Measurements from ENCODE around the gene CBARP. TPM values are rescaled to one million over a fixed set of nuclear protein-coding genes. Genes with fewer than 3 reads are reported as not detected.

CBARP gene
- polyA plus RNA-seq, 1 of the 3 experiments (the other 2 are of a cell fraction): 5.1 TPM

DNA sequence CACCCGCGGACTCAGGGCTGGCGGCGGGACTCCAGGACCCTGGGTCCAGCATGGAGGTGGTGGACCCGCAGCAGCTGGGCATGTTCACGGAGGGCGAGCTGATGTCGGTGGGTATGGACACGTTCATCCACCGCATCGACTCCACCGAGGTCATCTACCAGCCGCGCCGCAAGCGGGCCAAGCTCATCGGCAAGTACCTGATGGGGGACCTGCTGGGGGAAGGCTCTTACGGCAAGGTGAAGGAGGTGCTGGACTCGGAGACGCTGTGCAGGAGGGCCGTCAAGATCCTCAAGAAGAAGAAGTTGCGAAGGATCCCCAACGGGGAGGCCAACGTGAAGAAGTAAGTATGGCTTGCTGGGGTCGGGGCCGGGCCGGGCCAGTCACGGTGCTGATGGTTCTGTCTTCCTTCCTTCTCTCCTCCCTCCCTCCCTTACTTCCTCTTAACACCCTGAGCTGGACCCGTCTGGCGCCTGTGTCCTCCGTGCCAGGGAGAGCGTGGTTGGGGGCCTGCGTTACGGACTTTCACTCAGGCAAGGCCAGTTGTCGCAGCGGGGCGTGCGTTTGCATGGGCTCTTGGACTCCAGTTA is 30.8 kb downstream of the CBARP start:
- H3K9me3 ChIP-seq: no peaks in the 10 kb centered on the region
- peaks cover 58% of the 10 kb centered on the region for H3K79me2 ChIP-seq (ENCODE audit: insufficient read depth)
- H3K27ac ChIP-seq (ENCODE audit: low read depth in 2 of 2, low read length in 1 of 2): peak overlapping the region; percentile 49 to 54
- H3K4me3 ChIP-seq (ENCODE audit: low read depth in 2 of 2, low read length in 1 of 2): peak overlapping the region; percentile 65 to 85
- ChIA-PET CTCF (interaction anchor here (0.6 kb wide), 1 partner anchor 55 kb away, joined by 3 read pairs; no protein-coding TSS in a partner anchor), POLR2A (no interaction called here)
- 5% methylated on average over 27 of the region's 38 CpGs for WGBS (ENCODE audit: low lambda C conversion rate)
- H3K27me3 ChIP-seq (ENCODE audit: insufficient read depth): no peaks in the 10 kb centered on the region
- peaks cover 8 to 30% of the 10 kb centered on the region in 2 experiments; a peak in 2 of 4 replicates for H3K4me1 ChIP-seq (ENCODE audit: control insufficient read depth in 1 of 2, insufficient read depth in 2 of 2, low read depth in 1 of 2, low read length in 1 of 2)
- DNase-seq: peak; percentile 67
- no peaks in the 10 kb centered on the region for H3K9me2 ChIP-seq
- H2AFZ ChIP-seq (ENCODE audit: low read depth): no peak overlapping the region
- peaks cover 27% of the 10 kb centered on the region for H4K20me1 ChIP-seq (ENCODE audit: insufficient read depth)
- H3K9ac ChIP-seq: peak overlapping the region; percentile 84
- peaks cover 27% of the 10 kb centered on the region for H3F3A ChIP-seq (replicated peaks; ENCODE audit: insufficient read depth)
- peaks cover 4 to 11% of the 10 kb centered on the region in 2 experiments for H3K36me3 ChIP-seq (replicated peaks in 1 of 2; ENCODE audit: control insufficient read depth in 1 of 2, insufficient read depth in 2 of 2, low read length in 1 of 2)
- H3K4me2 ChIP-seq: peak overlapping the region; percentile 93
- TF ChIP-seq ELF1 (IDR thresholded peaks at IDR 0.05) (no peak), SMC3 (IDR thresholded peaks at IDR 0.05; ENCODE audit: low read depth, low read length) (no peak), POLR2AphosphoS5 (IDR thresholded peaks at IDR 0.05; ENCODE audit: low read depth, low read length) (no peak), RAD21 (IDR thresholded peaks at IDR 0.05; ENCODE audit: low read length) (no peak), MEF2A (IDR thresholded peaks at IDR 0.05; ENCODE audit: borderline replicate concordance, low read depth) (no peak), CHD2 (IDR thresholded peaks at IDR 0.05; ENCODE audit: low read length, partially characterized antibody) (no peak)
- TF ChIP-seq, protein P1, sequence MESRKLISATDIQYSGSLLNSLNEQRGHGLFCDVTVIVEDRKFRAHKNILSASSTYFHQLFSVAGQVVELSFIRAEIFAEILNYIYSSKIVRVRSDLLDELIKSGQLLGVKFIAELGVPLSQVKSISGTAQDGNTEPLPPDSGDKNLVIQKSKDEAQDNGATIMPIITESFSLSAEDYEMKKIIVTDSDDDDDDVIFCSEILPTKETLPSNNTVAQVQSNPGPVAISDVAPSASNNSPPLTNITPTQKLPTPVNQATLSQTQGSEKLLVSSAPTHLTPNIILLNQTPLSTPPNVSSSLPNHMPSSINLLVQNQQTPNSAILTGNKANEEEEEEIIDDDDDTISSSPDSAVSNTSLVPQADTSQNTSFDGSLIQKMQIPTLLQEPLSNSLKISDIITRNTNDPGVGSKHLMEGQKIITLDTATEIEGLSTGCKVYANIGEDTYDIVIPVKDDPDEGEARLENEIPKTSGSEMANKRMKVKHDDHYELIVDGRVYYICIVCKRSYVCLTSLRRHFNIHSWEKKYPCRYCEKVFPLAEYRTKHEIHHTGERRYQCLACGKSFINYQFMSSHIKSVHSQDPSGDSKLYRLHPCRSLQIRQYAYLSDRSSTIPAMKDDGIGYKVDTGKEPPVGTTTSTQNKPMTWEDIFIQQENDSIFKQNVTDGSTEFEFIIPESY (IDR thresholded peaks at IDR 0.05; ENCODE audit: borderline replicate concordance, low read depth): no peak

DNA sequence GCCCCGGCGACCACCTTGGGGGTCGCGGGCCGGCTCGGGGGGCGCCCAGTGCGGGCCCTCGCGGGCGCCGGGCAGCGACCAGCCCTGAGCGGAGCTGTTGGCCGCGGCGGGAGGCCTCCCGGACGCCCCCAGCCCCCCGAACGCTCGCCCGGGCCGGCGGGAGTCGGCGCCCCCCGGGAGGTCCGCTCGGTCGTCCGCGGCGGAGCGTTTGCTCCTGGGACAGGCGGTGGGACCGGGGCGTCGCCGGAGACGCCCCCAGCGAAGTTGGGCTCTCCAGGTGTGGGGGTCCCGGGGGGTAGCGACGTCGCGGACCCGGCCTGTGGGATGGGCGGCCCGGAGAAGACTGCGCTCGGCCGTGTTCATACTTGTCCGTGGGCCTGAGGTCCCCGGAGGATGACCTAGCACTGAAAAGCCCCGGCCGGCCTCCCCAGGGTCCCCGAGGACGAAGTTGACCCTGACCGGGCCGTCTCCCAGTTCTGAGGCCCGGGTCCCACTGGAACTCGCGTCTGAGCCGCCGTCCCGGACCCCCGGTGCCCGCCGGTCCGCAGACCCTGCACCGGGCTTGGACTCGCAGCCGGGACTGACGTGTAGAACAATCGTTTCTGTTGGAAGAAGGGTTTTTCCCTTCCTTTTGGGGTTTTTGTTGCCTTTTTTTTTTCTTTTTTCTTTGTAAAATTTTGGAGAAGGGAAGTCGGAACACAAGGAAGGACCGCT is 31.5 kb downstream of the CBARP start:
- WGBS (ENCODE audit: low lambda C conversion rate): 4% methylated on average over 22 of the region's 78 CpGs
- ChIA-PET POLR2A (no interaction called here), CTCF (interaction anchor here (0.6 kb wide), 1 partner anchor 55 kb away, joined by 3 read pairs; no protein-coding TSS in a partner anchor)
- H3F3A ChIP-seq (replicated peaks; ENCODE audit: insufficient read depth): peaks cover 27% of the 10 kb centered on the region
- H3K9ac ChIP-seq: peak overlapping the region; percentile 84
- peak overlapping the region in 1 of 2 experiments; percentile 49 for H3K27ac ChIP-seq (ENCODE audit: low read depth in 2 of 2, low read length in 1 of 2)
- H3K79me2 ChIP-seq (ENCODE audit: insufficient read depth): peaks cover 52% of the 10 kb centered on the region
- peak; percentile 55 for DNase-seq
- no peak overlapping the region for H2AFZ ChIP-seq (ENCODE audit: low read depth)
- H3K27me3 ChIP-seq (ENCODE audit: insufficient read depth): no peaks in the 10 kb centered on the region
- peak overlapping the region; percentile 65 to 85 for H3K4me3 ChIP-seq (ENCODE audit: low read depth in 2 of 2, low read length in 1 of 2)
- H3K4me2 ChIP-seq: peak overlapping the region; percentile 93
- H4K20me1 ChIP-seq (ENCODE audit: insufficient read depth): peaks cover 27% of the 10 kb centered on the region
- no peaks in the 10 kb centered on the region for H3K9me3 ChIP-seq
- H3K36me3 ChIP-seq (replicated peaks in 1 of 2; ENCODE audit: control insufficient read depth in 1 of 2, insufficient read depth in 2 of 2, low read length in 1 of 2): peaks cover 4 to 11% of the 10 kb centered on the region in 2 experiments
- H3K4me1 ChIP-seq (ENCODE audit: control insufficient read depth in 1 of 2, insufficient read depth in 2 of 2, low read depth in 1 of 2, low read length in 1 of 2): peaks cover 8 to 30% of the 10 kb centered on the region in 2 experiments; a peak in 2 of 4 replicates
- no peaks in the 10 kb centered on the region for H3K9me2 ChIP-seq
- no peak for TF ChIP-seq NFIC (IDR thresholded peaks at IDR 0.05; ENCODE audit: borderline replicate concordance)
- TF ChIP-seq, protein P1 (IDR thresholded peaks at IDR 0.05; ENCODE audit: borderline replicate concordance, low read depth): no peak
- no peak for TF ChIP-seq JUND (IDR thresholded peaks at IDR 0.05)
- no peak for TF ChIP-seq FOXM1 (IDR thresholded peaks at IDR 0.05; ENCODE audit: low read depth)
- no peak for TF ChIP-seq FOSL2 (IDR thresholded peaks at IDR 0.05; ENCODE audit: borderline replicate concordance, low read depth)
- no peak for TF ChIP-seq EP300 (IDR thresholded peaks at IDR 0.05; ENCODE audit: borderline replicate concordance in 1 of 2, low read depth in 1 of 2, low read length in 1 of 2)
- TF ChIP-seq, protein P2, sequence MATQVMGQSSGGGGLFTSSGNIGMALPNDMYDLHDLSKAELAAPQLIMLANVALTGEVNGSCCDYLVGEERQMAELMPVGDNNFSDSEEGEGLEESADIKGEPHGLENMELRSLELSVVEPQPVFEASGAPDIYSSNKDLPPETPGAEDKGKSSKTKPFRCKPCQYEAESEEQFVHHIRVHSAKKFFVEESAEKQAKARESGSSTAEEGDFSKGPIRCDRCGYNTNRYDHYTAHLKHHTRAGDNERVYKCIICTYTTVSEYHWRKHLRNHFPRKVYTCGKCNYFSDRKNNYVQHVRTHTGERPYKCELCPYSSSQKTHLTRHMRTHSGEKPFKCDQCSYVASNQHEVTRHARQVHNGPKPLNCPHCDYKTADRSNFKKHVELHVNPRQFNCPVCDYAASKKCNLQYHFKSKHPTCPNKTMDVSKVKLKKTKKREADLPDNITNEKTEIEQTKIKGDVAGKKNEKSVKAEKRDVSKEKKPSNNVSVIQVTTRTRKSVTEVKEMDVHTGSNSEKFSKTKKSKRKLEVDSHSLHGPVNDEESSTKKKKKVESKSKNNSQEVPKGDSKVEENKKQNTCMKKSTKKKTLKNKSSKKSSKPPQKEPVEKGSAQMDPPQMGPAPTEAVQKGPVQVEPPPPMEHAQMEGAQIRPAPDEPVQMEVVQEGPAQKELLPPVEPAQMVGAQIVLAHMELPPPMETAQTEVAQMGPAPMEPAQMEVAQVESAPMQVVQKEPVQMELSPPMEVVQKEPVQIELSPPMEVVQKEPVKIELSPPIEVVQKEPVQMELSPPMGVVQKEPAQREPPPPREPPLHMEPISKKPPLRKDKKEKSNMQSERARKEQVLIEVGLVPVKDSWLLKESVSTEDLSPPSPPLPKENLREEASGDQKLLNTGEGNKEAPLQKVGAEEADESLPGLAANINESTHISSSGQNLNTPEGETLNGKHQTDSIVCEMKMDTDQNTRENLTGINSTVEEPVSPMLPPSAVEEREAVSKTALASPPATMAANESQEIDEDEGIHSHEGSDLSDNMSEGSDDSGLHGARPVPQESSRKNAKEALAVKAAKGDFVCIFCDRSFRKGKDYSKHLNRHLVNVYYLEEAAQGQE (IDR thresholded peaks at IDR 0.05; ENCODE audit: low read depth, low read length): no peak
- no peak for TF ChIP-seq YY1 (IDR thresholded peaks at IDR 0.05; ENCODE audit: low read depth)
- no peak for TF ChIP-seq NRF1 (IDR thresholded peaks at IDR 0.05; ENCODE audit: low read depth, low read length)
- no peak for TF ChIP-seq TCF12 (IDR thresholded peaks at IDR 0.05)
- TF ChIP-seq RCOR1 (IDR thresholded peaks at IDR 0.05; ENCODE audit: low read length): no peak
- TF ChIP-seq GATA2 (CRISPR knock-in tag; IDR thresholded peaks at IDR 0.05): no peak
- TF ChIP-seq, protein P3, sequence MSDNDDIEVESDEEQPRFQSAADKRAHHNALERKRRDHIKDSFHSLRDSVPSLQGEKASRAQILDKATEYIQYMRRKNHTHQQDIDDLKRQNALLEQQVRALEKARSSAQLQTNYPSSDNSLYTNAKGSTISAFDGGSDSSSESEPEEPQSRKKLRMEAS (IDR thresholded peaks at IDR 0.05; ENCODE audit: low read depth): no peak

All from SK-N-SH (cell line).